H1 (cell line): ENCODE results near the gene CNOT6L. TPM values are rescaled to one million over a fixed set of nuclear protein-coding genes. Genes with fewer than 3 reads are reported as not detected.

Experiments used
- CTCF ChIA-PET: fragments of 300-600 bp; sonication (Branson Sonifier 250); formaldehyde crosslinking; loops from one replicate; lab custom pipeline; 2021; ENCODE audit not compliant: partially characterized antibody; lab: Charles Lee
- POLR2A ChIA-PET: fragments of 300-600 bp; sonication (Branson Sonifier 250); formaldehyde crosslinking; loops from one replicate; lab custom pipeline; 2021; ENCODE audit warnings: inconsistent platforms; ENCODE audit not compliant: partially characterized antibody; lab: Charles Lee
- DNase-seq, 2 experiments: peaks; one replicate each; pipeline versions ENCODE4 v3.0.0 to v3.0.0-alpha.2; 2010 to 2022; ENCODE audit warnings: low spot score in 2 of 2, low read depth in 1 of 2, mixed read lengths in 1 of 2
- FAIRE-seq: peaks from 2 replicates; lab custom pipeline; 2011; peaks lifted over from hg19 to GRCh38; lab: Jason Lieb, UNC
- H2AFZ ChIP-seq: 2 replicates; pipeline ENCODE4 v1.8.1; 2012; ENCODE audit warnings: low read length, inconsistent platforms
- H2AK5ac ChIP-seq: 2 replicates; pipeline ENCODE4 v1.6.1; 2013; ENCODE audit warnings: low read depth, low read length
- H2BK120ac ChIP-seq: replicated peaks from 2 replicates; pipeline ENCODE3; 2013; ENCODE audit warnings: low read depth, low read length, inconsistent platforms
- H2BK12ac ChIP-seq: 2 replicates; pipeline ENCODE4 v1.6.1; 2013; ENCODE audit warnings: low read depth, low read length
- H2BK15ac ChIP-seq: 2 replicates; pipeline ENCODE4 v1.6.1; 2013; ENCODE audit warnings: low read length
- H2BK20ac ChIP-seq: 2 replicates; pipeline ENCODE4 v1.6.1; 2013; ENCODE audit warnings: low read length
- H2BK5ac ChIP-seq: 2 replicates; pipeline ENCODE4 v1.6.1; 2013; ENCODE audit warnings: low read depth, low read length
- H3K14ac ChIP-seq: 2 replicates; pipeline ENCODE4 v1.6.1; 2013; ENCODE audit warnings: inconsistent platforms; ENCODE audit not compliant: insufficient read length
- H3K18ac ChIP-seq: 2 replicates; pipeline ENCODE4 v1.6.1; 2013; ENCODE audit warnings: low read length; ENCODE audit errors: extremely low read depth
- H3K23ac ChIP-seq: 2 replicates; pipeline ENCODE4 v1.6.1; 2013; ENCODE audit warnings: inconsistent platforms; ENCODE audit not compliant: insufficient read length
- H3K23me2 ChIP-seq: 2 replicates; pipeline ENCODE4 v1.6.1; 2013; ENCODE audit warnings: low read depth, low read length
- H3K27ac ChIP-seq: 2 replicates; pipeline ENCODE4 v1.6.1; 2011; ENCODE audit warnings: low read depth, low read length, inconsistent platforms
- H3K27me3 ChIP-seq, 4 experiments: replicated peaks in 1 of 4; 1 replicate in 1 of 4; 2 replicates in 3 of 4; pipeline versions ENCODE4 v1.6.1 to v1.8.1; 2011 to 2013; ENCODE audit warnings: low read length in 3 of 4, mild to moderate bottlenecking in 3 of 4, inconsistent platforms in 2 of 4, mixed read lengths in 2 of 4, moderate library complexity in 1 of 4; ENCODE audit not compliant: control insufficient read depth in 3 of 4, insufficient read depth in 3 of 4; ENCODE audit errors: extremely low read depth in 1 of 4
- H3K36me3 ChIP-seq, 4 experiments: 2 replicates each; pipeline versions ENCODE4 v1.6.1 to v1.8.1; 2011 to 2013; ENCODE audit warnings: mild to moderate bottlenecking in 4 of 4, low read length in 3 of 4, moderate library complexity in 2 of 4, control low read depth in 1 of 4, inconsistent platforms in 1 of 4; ENCODE audit not compliant: insufficient read depth in 4 of 4, control insufficient read depth in 2 of 4
- H3K4ac ChIP-seq: replicated peaks from 2 replicates; pipeline ENCODE3; 2013; ENCODE audit warnings: low read length, low read depth, mixed read lengths, inconsistent platforms; ENCODE audit not compliant: insufficient read length
- H3K4me1 ChIP-seq, 4 experiments: replicated peaks in 1 of 4; 1 replicate in 1 of 4; 2 replicates in 3 of 4; pipeline versions ENCODE4 v1.6.1 to v1.8.1; 2011 to 2013; ENCODE audit warnings: low read length in 3 of 4, inconsistent platforms in 2 of 4, mixed read lengths in 1 of 4; ENCODE audit not compliant: insufficient read depth in 4 of 4, control insufficient read depth in 3 of 4
- H3K4me2 ChIP-seq, 2 experiments: 2 replicates each; pipeline versions ENCODE4 v1.6.1 to v1.8.1; 2011 to 2013; ENCODE audit warnings: low read depth in 2 of 2, low read length in 2 of 2, control low read depth in 1 of 2, inconsistent platforms in 1 of 2, mild to moderate bottlenecking in 1 of 2; ENCODE audit not compliant: insufficient read depth in 1 of 2
- H3K4me3 ChIP-seq, 4 experiments: fragments of 200-600, 300-600 bp in 1 of 4; sonication (generic), shearing (Covaris generic), sonication (Bioruptor Twin) in 1 of 4; 2 replicates each; pipeline versions ENCODE4 v1.5.1 to v1.8.1; 2011 to 2016; ENCODE audit warnings: low read length in 4 of 4, low read depth in 3 of 4, control low read depth in 2 of 4, inconsistent platforms in 2 of 4, mild to moderate bottlenecking in 2 of 4, mixed read lengths in 1 of 4, moderate library complexity in 1 of 4; ENCODE audit not compliant: insufficient read depth in 2 of 4; ENCODE audit errors: extremely low read depth in 1 of 4
- H3K56ac ChIP-seq: replicated peaks from 2 replicates; pipeline ENCODE3; 2013; ENCODE audit warnings: low read depth, mild to moderate bottlenecking, mixed read lengths, low read length, inconsistent platforms; ENCODE audit not compliant: insufficient read length
- H3K79me1 ChIP-seq: 2 replicates; pipeline ENCODE4 v1.6.1; 2013; ENCODE audit warnings: low read depth, low read length, control low read depth
- H3K79me2 ChIP-seq, 2 experiments: 2 replicates each; pipeline versions ENCODE4 v1.6.1 to v1.8.1; 2012 to 2013; ENCODE audit warnings: low read length in 2 of 2, mild to moderate bottlenecking in 2 of 2, inconsistent platforms in 1 of 2; ENCODE audit not compliant: insufficient read depth in 2 of 2, control insufficient read depth in 1 of 2
- H3K9ac ChIP-seq, 4 experiments: replicated peaks in 1 of 4; 1 replicate in 1 of 4; 2 replicates in 3 of 4; pipeline versions ENCODE4 v1.6.1 to v1.8.1; 2011 to 2013; ENCODE audit warnings: low read depth in 3 of 4, low read length in 3 of 4, control low read depth in 2 of 4, mild to moderate bottlenecking in 2 of 4, moderate library complexity in 2 of 4, inconsistent platforms in 1 of 4; ENCODE audit errors: extremely low read depth in 1 of 4
- H3K9me3 ChIP-seq, 2 experiments: 2 replicates each; pipeline versions ENCODE4 v1.6.1 to v1.8.1; 2012 to 2013; ENCODE audit warnings: mild to moderate bottlenecking in 2 of 2, moderate library complexity in 2 of 2, control low read depth in 1 of 2, inconsistent platforms in 1 of 2, low read depth in 1 of 2, low read length in 1 of 2, mixed read lengths in 1 of 2; ENCODE audit not compliant: insufficient read depth in 2 of 2
- H4K20me1 ChIP-seq, 2 experiments: replicated peaks in 1 of 2; 2 replicates each; pipeline versions ENCODE3 to v1.8.1; 2011 to 2013; ENCODE audit warnings: inconsistent platforms in 2 of 2, low read length in 2 of 2, mild to moderate bottlenecking in 1 of 2; ENCODE audit not compliant: insufficient read depth in 2 of 2, control insufficient read depth in 1 of 2
- H4K5ac ChIP-seq: 2 replicates; pipeline ENCODE4 v1.6.1; 2013; ENCODE audit warnings: low read length, low read depth, mixed read lengths, inconsistent platforms; ENCODE audit not compliant: insufficient read length
- H4K8ac ChIP-seq: 2 replicates; pipeline ENCODE4 v1.8.0; 2013; ENCODE audit warnings: mild to moderate bottlenecking, moderate library complexity, low read length, inconsistent platforms; ENCODE audit not compliant: insufficient read depth; ENCODE audit errors: extremely low read depth
- H4K91ac ChIP-seq: replicated peaks from 2 replicates; pipeline ENCODE3; 2013; ENCODE audit warnings: low read length, mixed read lengths, inconsistent platforms; ENCODE audit not compliant: insufficient read length
- ASH2L ChIP-seq: fragments of 200-600, 300-600 bp; sonication (generic); IDR thresholded peaks from one replicate; pipeline ENCODE4 v1.7.1; 2017; ENCODE audit warnings: low read length
- EGR1 ChIP-seq: IDR thresholded peaks from 2 replicates; pipeline ENCODE4 v1.6.1; 2011; ENCODE audit warnings: low read depth, low read length, borderline replicate concordance
- EP300 ChIP-seq, 2 experiments: IDR thresholded peaks; 1 replicate in 1 of 2; 2 replicates in 1 of 2; pipeline ENCODE4 v1.6.1; 2011 to 2012; ENCODE audit warnings: low read depth in 2 of 2, low read length in 2 of 2, mild to moderate bottlenecking in 2 of 2, borderline replicate concordance in 1 of 2, inconsistent platforms in 1 of 2, moderate library complexity in 1 of 2
- NANOG ChIP-seq: IDR thresholded peaks from 2 replicates; pipeline ENCODE4 v1.6.1; 2011; ENCODE audit warnings: low read length, low read depth, mild to moderate bottlenecking, inconsistent platforms; ENCODE audit not compliant: insufficient read depth, poor library complexity, severe bottlenecking
- RNF2 ChIP-seq: fragments of 200-900, 300-1000 bp; sonication (generic); IDR thresholded peaks from 2 replicates; pipeline ENCODE4 v1.7.1; 2016; ENCODE audit warnings: borderline replicate concordance, low read depth, mild to moderate bottlenecking, antibody characterized with exemption, low read length; ENCODE audit not compliant: poor library complexity, severe bottlenecking; ENCODE audit errors: missing control alignments
- SAP30 ChIP-seq: fragments of 300-600 bp; sonication (generic); IDR thresholded peaks from 2 replicates; pipeline ENCODE4 v1.7.1; 2012; ENCODE audit warnings: low read length, moderate library complexity, mild to moderate bottlenecking, inconsistent platforms; ENCODE audit not compliant: insufficient read depth, insufficient replicate concordance
- SP4 ChIP-seq: IDR thresholded peaks from 2 replicates; pipeline ENCODE4 v1.6.1; 2012; ENCODE audit warnings: low read length, inconsistent platforms
- TAF1 ChIP-seq: IDR thresholded peaks from 2 replicates; pipeline ENCODE4 v1.6.1; 2011; ENCODE audit warnings: mild to moderate bottlenecking, low read depth, low read length
- ZNF274 ChIP-seq: IDR thresholded peaks from 2 replicates; pipeline ENCODE4 v1.7.0; 2012; ENCODE audit warnings: low read length, borderline replicate concordance; ENCODE audit errors: extremely low read depth
- polyA plus RNA-seq, 7 experiments: library from polyadenylated mRNA; depleted of rRNA in 3 of 7; stranded (reverse) in 5 of 7; unstranded in 2 of 7; fragments of >200 nt in 5 of 7; fragments of 200-250 nt in 2 of 7; gene quantifications; 1 replicate in 5 of 7; 2 replicates in 1 of 7; 4 replicates in 1 of 7; pipeline versions ENCODE4 v1.2.1 to v1.2.3, GENCODE V29; 2011 to 2013; ENCODE audit warnings: missing spikeins in 2 of 7, mixed read lengths in 2 of 7
- total RNA-seq: library from RNA; stranded (reverse); fragmentation: NEBNext Ultra II Directional; extraction: Animal tissue kit (Norgen Biotek cat#: 25700); gene quantifications from 2 replicates; pipeline ENCODE4 v1.2.1, GENCODE V29; 2021
- TF ChIP-seq, protein P1 (sequence below): IDR thresholded peaks from 2 replicates; pipeline ENCODE4 v1.6.1; 2011; ENCODE audit warnings: low read length, improper control_type of control experiment
- TF ChIP-seq, protein P2 (sequence below): IDR thresholded peaks from 2 replicates; pipeline ENCODE4 v1.6.1; 2012; ENCODE audit warnings: low read length, inconsistent platforms

The CNOT6L gene
- total and polyA plus RNA-seq, 2 of the 8 experiments (the other 6 are each of a cell fraction or from before 2014, with no cell fraction given): 2.0 to 22.4 TPM

DNA sequence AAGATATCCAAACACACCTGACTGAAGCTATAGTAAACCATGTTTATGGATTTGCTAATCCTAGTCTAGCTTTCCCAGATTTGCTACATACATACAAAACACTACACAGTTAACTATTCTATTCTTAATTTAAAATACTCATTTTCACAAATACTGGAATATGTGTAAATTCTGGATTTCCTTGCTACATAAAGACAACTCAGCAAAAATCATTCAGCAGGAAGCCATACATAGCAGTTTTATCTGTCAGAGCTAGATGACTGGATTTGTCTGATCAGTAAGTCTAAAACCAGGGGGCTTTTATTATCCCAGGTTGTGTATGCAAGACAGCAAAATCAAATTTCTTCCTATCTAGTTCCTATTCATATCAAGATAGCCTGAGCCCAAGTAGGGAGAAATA is 98.1 kb downstream of the CNOT6L start:
- no peak overlapping the region for H3K9ac ChIP-seq
- no peaks in the 10 kb centered on the region for H4K20me1 ChIP-seq
- H4K91ac ChIP-seq: no peak overlapping the region
- H3K4me3 ChIP-seq: no peak overlapping the region
- H3K36me3 ChIP-seq: no peaks in the 10 kb centered on the region
- ChIA-PET CTCF (interaction anchor here (1.3 kb wide), 1 partner anchor 22 kb away, joined by 3 read pairs; no protein-coding TSS in a partner anchor), POLR2A (interaction anchor here (0.6 kb wide), 1 partner anchor 11 kb away, joined by 3 read pairs; no protein-coding TSS in a partner anchor)
- no peak overlapping the region for H3K14ac ChIP-seq
- no peak overlapping the region for H2BK5ac ChIP-seq
- no peak overlapping the region for H4K8ac ChIP-seq
- no peaks in the 10 kb centered on the region for H3K79me2 ChIP-seq
- H3K79me1 ChIP-seq: no peaks in the 10 kb centered on the region
- DNase-seq (no peak), FAIRE-seq (no peak)
- H3K27me3 ChIP-seq: no peaks in the 10 kb centered on the region
- no peak overlapping the region for H2BK12ac ChIP-seq
- H2BK20ac ChIP-seq: no peak overlapping the region
- H3K23me2 ChIP-seq: no peaks in the 10 kb centered on the region
- H3K18ac ChIP-seq: no peak overlapping the region
- no peaks in the 10 kb centered on the region for H3K9me3 ChIP-seq
- H3K4me2 ChIP-seq: no peak overlapping the region
- no peak overlapping the region for H2BK15ac ChIP-seq
- no peak overlapping the region for H3K4ac ChIP-seq
- H3K4me1 ChIP-seq: peaks cover 0 to 12% (median 1%) of the 10 kb centered on the region in 4 experiments; a peak in 3 of 7 replicates
- H3K27ac ChIP-seq: no peak overlapping the region
- no peak overlapping the region for H3K23ac ChIP-seq
- no peak overlapping the region for H2AFZ ChIP-seq
- H2BK120ac ChIP-seq: no peak overlapping the region
- no peak overlapping the region for H4K5ac ChIP-seq
- no peak overlapping the region for H2AK5ac ChIP-seq
- no peak overlapping the region for H3K56ac ChIP-seq
- TF ChIP-seq SAP30: no peak
- no peak for TF ChIP-seq ASH2L
- no peak for TF ChIP-seq ZNF274
- no peak for TF ChIP-seq TAF1
- no peak for TF ChIP-seq SP4
- TF ChIP-seq, protein P1, sequence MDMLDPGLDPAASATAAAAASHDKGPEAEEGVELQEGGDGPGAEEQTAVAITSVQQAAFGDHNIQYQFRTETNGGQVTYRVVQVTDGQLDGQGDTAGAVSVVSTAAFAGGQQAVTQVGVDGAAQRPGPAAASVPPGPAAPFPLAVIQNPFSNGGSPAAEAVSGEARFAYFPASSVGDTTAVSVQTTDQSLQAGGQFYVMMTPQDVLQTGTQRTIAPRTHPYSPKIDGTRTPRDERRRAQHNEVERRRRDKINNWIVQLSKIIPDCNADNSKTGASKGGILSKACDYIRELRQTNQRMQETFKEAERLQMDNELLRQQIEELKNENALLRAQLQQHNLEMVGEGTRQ: no peak
- no peak for TF ChIP-seq EGR1
- no peak for TF ChIP-seq RNF2
- TF ChIP-seq, protein P2, sequence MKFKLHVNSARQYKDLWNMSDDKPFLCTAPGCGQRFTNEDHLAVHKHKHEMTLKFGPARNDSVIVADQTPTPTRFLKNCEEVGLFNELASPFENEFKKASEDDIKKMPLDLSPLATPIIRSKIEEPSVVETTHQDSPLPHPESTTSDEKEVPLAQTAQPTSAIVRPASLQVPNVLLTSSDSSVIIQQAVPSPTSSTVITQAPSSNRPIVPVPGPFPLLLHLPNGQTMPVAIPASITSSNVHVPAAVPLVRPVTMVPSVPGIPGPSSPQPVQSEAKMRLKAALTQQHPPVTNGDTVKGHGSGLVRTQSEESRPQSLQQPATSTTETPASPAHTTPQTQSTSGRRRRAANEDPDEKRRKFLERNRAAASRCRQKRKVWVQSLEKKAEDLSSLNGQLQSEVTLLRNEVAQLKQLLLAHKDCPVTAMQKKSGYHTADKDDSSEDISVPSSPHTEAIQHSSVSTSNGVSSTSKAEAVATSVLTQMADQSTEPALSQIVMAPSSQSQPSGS: no peak
- no peak for TF ChIP-seq NANOG
- TF ChIP-seq EP300 (IDR thresholded peaks at IDR 0.05; ENCODE audit: borderline replicate concordance in 1 of 2, low read depth in 2 of 2, low read length in 2 of 2): no peak
